GM21723 (cell line): ENCODE results near the gene AOAH.
"Not testable (repeated sequence)": the region's sequence is repeated elsewhere in the genome, so short reads cannot be mapped to it uniquely, and the experiment has no call there.

Source experiments
- ATAC-seq: cut with Tn5 transposase; IDR thresholded peaks from one replicate; pipeline ENCODE4 v1.9.1; 2021; ENCODE audit warnings: mild to moderate bottlenecking, moderate library complexity; ENCODE audit not compliant: unreplicated experiment

The AOAH gene

GRCh38 chr7:36521133-36521532 is 203.2 kb downstream of the AOAH start:
- ATAC-seq, result no peak

DNA sequence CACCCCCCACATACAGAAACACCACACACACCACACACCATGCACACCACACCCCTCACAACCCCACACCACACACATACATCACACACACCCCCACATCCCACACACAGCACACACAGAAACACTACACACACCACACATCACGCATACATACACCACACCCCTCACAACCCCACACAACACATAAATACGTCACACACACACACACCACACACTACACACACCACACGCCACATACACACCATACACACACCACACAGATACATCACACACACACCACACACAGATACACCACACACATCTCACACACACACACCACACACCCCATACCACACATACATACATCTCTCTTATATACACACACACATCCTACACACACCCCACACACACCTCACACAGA is 208.4 kb downstream of the AOAH start:
- no peak for ATAC-seq

DNA sequence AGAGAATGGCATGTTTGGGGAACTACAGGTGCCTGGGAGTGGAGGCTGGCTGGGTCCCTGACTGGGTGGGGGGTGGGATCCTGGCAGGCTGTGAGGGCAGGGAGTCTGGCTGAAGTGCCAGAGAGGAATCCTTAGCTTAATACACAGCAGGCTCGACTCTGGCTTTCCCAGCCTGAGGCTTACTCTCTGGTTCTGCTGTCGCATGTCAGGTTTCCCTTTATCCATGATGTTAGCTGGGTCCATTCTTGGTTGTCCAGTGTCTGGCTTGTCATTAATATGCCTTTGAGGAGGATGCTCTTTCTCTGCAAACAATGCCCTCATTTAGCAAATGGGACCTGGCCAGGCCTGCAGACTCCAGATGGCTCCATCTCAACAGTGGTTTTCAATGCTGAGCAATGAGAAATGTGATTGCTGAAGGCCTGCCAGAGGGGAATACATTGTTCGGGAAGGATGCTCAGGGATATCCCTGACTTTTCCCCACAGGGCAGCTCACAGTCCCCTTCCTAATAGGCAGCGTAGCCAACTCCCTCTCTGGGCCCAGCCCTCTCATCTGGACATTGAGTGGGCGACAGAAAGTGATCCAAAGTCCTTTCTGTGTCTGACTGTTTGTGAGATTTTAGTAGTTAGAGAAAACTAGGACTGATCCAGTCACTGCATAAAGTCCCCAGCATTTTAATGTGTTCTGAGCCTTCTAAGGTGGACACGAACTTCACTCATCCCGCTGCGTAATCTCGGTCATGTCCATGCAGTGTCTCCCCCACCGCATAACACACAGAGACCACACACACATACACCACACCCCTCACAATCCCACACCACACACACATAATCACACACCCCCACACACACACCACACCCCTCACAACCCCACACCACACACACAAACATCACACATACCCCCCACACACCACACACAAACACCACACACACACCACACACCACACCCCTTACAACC is 209.7 kb downstream of the AOAH start:
- no peak for ATAC-seq

DNA sequence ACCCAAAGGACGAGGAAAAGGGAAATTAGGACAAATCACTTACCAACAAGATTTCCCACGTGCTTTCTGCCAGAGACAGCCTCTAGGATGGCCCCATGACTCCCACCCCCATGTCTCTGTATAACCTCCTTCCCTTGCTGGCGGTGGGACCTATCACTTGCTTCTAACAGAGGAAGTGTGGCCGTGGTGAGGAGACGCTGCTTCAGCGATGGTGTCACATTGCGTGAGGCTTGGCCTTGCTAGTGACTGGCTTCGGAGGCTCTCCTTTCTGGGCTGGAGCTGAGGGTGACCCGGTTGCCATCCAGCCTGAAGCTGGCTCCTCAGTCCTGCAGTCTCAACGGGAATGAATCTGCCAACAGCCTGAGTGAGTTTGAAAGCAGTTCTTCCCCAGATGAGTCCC is 210.9 kb downstream of the AOAH start:
- ATAC-seq, result no peak

GRCh38 chr7:36512616-36513015 is 211.7 kb downstream of the AOAH start:
- no peak for ATAC-seq

- ATAC-seq, result no peak
Measured at GRCh38 chr7:36509962-36510361, 214.3 kb downstream of the AOAH start.

- no peak for ATAC-seq
Measured at GRCh38 chr7:36507475-36508440, 216.5 kb downstream of the AOAH start.

- no peak for ATAC-seq
Measured at GRCh38 chr7:36506820-36507219, 217.5 kb downstream of the AOAH start.

- no peak for ATAC-seq
Measured at GRCh38 chr7:36506130-36506798, 218.0 kb downstream of the AOAH start.

DNA sequence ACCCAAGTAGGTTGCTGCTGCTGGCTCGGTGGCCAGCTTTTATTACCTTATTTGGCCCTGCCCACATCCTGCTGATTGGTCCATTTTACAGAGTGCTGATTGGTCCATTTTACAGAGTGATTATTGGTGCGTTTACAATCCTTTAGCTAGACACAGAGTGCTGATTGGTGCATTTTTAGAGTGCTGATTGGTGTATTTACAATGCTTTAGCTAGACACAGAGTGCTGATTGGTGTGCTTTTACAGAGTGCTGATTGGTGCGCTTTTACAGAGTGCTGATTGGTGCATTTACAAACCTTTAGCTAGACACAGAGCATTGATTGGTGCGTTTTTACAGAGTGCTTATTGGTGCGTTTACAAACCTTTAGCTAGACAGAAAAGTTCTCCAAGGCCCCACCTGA is 219.7 kb downstream of the AOAH start:
- ATAC-seq, result not testable (repeated sequence)

- ATAC-seq, result not testable (repeated sequence)
Measured at GRCh38 chr7:36504216-36504615, 220.1 kb downstream of the AOAH start.

GRCh38 chr7:36497775-36498174 is 226.5 kb downstream of the AOAH start:
- ATAC-seq, result no peak

DNA sequence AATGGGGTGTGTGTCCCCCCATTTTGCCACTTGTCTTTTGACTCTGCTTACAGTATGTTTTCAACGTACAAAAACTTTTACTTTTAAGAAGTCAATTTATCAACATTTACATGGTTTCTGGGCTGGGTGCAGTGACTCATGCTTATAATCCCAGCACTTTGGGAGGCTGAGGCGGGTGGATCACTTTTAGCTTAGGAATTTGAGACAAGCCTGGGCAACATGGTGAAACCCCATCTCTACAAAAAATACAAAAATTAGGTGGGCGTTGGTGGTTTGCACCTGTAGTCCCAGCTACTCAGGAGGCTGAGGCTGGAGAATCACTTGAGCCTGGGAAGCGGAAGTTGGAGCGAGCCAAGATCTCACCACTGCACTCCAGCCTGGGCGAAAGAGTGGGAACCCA is 227.1 kb downstream of the AOAH start:
- ATAC-seq, result not testable (repeated sequence)

- no peak for ATAC-seq
Measured at GRCh38 chr7:36496576-36496975, 227.7 kb downstream of the AOAH start.

DNA sequence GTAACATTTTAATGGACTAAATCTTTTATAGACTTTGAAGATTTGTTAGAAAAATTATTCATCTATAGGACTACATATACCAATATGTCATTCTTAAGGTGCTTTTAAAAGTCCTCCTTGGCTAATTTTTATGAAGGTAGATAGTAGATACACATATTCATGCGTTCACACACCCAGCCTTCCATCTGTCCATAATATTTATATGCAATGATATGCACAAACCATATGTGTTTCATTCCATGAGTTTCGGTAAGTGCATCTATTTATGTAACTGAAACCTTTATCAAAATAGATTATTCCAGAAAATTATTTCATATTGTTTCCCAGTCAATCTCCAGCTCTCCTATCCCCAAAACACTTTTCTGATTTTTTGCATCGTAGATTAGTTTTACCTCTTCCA is 233.0 kb downstream of the AOAH start:
- no peak for ATAC-seq

- no peak for ATAC-seq
Measured at GRCh38 chr7:36490419-36490830, 233.9 kb downstream of the AOAH start.

DNA sequence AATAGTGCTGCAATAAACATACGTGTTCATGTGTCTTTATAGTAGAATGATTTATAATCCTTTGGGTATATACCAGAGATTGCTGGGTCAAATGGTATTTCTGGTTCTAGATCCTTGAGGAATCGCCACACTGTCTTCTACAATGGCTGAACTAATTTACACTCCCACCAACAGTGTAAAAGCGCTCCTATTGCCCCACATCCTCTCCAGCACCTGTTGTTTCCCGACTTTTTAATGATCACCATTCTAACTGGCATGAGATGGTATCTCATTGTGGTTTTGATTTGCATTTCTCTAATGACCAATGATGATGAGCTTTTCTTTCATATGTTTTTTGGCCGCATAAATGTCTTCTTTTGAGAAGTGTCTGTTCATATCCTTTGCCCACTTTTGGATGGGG is 235.6 kb downstream of the AOAH start:
- not testable (repeated sequence) for ATAC-seq

DNA sequence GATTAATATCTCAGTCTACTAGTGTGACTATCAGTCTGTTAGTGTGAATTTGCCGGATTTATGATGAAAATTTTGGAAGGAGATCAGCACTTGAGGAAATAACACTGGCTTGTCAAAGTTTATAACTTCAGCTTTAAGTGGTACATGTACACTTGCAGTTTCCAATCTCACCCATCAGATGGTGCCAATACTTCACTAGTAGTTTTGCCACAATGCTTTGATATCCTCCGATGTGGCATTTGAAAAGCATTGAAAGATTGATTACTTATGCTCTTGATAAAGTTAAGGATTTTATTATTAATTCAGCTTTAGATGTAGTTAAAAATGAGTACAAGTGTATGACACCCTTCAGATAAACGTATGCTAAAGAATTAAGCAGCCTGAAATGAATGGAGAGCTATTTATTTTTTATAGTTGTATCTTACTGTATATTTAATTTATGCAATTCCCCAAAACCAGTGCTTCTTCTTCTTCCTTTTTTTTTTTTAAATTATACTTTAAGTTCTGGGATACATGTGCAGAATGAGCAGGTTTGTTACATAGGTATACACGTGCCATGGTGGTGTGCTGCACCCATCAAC is 236.4 kb downstream of the AOAH start:
- no peak for ATAC-seq

- no peak for ATAC-seq
Measured at GRCh38 chr7:36486336-36486735, 238.0 kb downstream of the AOAH start.

DNA sequence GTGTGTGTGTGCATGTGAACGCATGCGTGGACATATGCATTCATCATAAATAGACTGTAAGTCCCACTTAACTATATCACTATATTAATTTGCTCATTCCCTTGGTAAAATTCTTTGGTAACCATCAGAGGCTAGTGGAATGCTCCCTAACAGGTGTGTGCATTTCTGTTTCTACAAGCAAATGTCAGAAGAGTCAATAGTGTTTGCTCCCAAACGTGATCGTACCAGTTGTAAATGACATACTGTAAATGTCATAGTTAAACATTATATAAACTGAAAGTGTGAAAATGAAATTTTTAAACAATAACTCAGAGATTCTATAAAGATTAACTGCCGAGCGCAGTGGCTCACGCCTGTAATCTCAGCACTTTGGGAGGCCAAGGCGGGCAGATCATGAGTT is 240.0 kb downstream of the AOAH start:
- ATAC-seq, result no peak

DNA sequence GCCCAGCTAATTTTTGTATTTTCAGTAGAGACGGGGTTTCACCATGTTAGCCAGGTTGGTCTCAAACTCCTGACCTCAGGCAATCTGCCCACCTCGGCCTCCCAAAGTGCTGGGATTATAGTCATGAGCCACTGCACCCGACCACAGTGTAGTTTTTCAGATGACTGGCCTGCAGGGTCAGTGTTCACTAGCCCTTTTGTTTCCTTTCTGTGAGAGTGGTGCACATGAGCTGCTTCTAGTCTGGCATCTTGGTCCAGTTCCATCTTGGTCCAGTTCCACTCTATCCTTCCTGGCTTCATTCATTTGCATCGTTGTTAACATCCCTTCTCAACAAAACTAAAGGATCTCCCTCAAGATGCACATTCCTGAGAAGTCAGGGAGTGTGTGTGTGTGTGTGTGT is 240.4 kb downstream of the AOAH start:
- ATAC-seq, result not testable (repeated sequence)
